ENCODE results near the gene FLNB. TPM values are rescaled to one million over a fixed set of nuclear protein-coding genes. Genes with fewer than 3 reads are reported as not detected.
"Not testable (repeated sequence)": the region's sequence is repeated elsewhere in the genome, so short reads cannot be mapped to it uniquely, and the experiment has no call there.

Gene FLNB
- polyA plus RNA-seq, 1 donor from 2014 or later = 10.3 TPM

GRCh38 chr3:58055314-58055713 lies 47.1 kb downstream of the FLNB start:
- H3K27me3 ChIP-seq (ENCODE audit: insufficient read depth, low read depth, low read length) = no peaks in the 10 kb centered on the region
- H3K27ac ChIP-seq (ENCODE audit: low read length) = no peak overlapping the region
- no peaks in the 10 kb centered on the region for H4K20me1 ChIP-seq (ENCODE audit: insufficient read depth)
- no peak overlapping the region for H3K9ac ChIP-seq (ENCODE audit: low read length)
- no peaks in the 10 kb centered on the region for H3F3A ChIP-seq (ENCODE audit: insufficient read depth, low read length, poor library complexity, severe bottlenecking)
- H3K4me2 ChIP-seq (ENCODE audit: low read length) = no peak overlapping the region
- H3K79me2 ChIP-seq (replicated peaks; ENCODE audit: insufficient read depth, low read length) = no peaks in the 10 kb centered on the region
- H3K36me3 ChIP-seq (ENCODE audit: insufficient read depth, low read length) = no peaks in the 10 kb centered on the region
- H3K9me2 ChIP-seq (ENCODE audit: insufficient read depth, low read length) = no peaks in the 10 kb centered on the region
- TF ChIP-seq TAF1 (IDR thresholded peaks at IDR 0.05; ENCODE audit: low read depth) = no peak
- no peak for TF ChIP-seq REST (IDR thresholded peaks at IDR 0.05; ENCODE audit: borderline replicate concordance)
- TF ChIP-seq SMC3 (conservative IDR thresholded peaks at IDR 0.05; ENCODE audit: poor library complexity) = no peak
- no peak for TF ChIP-seq EP300 (conservative IDR thresholded peaks at IDR 0.05; ENCODE audit: poor library complexity, severe bottlenecking)
- TF ChIP-seq, protein P1, sequence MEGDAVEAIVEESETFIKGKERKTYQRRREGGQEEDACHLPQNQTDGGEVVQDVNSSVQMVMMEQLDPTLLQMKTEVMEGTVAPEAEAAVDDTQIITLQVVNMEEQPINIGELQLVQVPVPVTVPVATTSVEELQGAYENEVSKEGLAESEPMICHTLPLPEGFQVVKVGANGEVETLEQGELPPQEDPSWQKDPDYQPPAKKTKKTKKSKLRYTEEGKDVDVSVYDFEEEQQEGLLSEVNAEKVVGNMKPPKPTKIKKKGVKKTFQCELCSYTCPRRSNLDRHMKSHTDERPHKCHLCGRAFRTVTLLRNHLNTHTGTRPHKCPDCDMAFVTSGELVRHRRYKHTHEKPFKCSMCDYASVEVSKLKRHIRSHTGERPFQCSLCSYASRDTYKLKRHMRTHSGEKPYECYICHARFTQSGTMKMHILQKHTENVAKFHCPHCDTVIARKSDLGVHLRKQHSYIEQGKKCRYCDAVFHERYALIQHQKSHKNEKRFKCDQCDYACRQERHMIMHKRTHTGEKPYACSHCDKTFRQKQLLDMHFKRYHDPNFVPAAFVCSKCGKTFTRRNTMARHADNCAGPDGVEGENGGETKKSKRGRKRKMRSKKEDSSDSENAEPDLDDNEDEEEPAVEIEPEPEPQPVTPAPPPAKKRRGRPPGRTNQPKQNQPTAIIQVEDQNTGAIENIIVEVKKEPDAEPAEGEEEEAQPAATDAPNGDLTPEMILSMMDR (IDR thresholded peaks at IDR 0.05; ENCODE audit: poor library complexity, severe bottlenecking) = no peak
- TF ChIP-seq EZH2 (IDR thresholded peaks at IDR 0.05; ENCODE audit: borderline replicate concordance, insufficient read depth, low read length, poor library complexity, severe bottlenecking) = no peak
- H2AFZ ChIP-seq (ENCODE audit: low read depth, low read length) = no peak overlapping the region
- H3K9me3 ChIP-seq (ENCODE audit: low read length) = no peaks in the 10 kb centered on the region
- no peak overlapping the region for H3K4me3 ChIP-seq (ENCODE audit: low read length)

DNA sequence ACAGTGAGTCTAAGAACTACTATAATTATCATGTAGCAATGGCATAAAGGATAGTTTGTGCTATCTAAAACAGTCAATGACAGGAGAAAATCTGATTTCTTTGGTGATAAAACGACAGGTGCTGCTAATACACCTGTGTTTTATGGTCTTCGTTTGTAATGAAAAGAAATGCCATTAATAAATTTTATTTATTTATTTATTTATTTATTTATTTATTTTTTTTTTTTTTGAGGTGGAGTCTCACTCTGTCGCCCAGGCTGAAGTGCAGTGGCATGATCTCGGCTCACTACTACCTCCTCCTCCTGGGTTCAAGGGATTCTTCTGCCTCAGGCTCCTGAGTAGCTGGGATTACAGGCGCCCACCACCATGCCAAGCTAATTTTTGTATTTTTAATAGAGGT lies 47.7 kb downstream of the FLNB start:
- not testable (repeated sequence) for H3K4me3 ChIP-seq (ENCODE audit: low read length); H3K9me3 ChIP-seq (ENCODE audit: low read length); H4K20me1 ChIP-seq (ENCODE audit: insufficient read depth); H3K27ac ChIP-seq (ENCODE audit: low read length); H3K9me2 ChIP-seq (ENCODE audit: insufficient read depth, low read length); H3K4me2 ChIP-seq (ENCODE audit: low read length); H3K9ac ChIP-seq (ENCODE audit: low read length); H2AFZ ChIP-seq (ENCODE audit: low read depth, low read length); H3F3A ChIP-seq (ENCODE audit: insufficient read depth, low read length, poor library complexity, severe bottlenecking); H3K36me3 ChIP-seq (ENCODE audit: insufficient read depth, low read length); H3K27me3 ChIP-seq (ENCODE audit: insufficient read depth, low read depth, low read length); H3K79me2 ChIP-seq (replicated peaks; ENCODE audit: insufficient read depth, low read length)

- no peaks in the 10 kb centered on the region for H3K9me2 ChIP-seq (ENCODE audit: insufficient read depth, low read length)
- no peaks in the 10 kb centered on the region for H3K36me3 ChIP-seq (ENCODE audit: insufficient read depth, low read length)
- no peak overlapping the region for H3K4me2 ChIP-seq (ENCODE audit: low read length)
- no peaks in the 10 kb centered on the region for H4K20me1 ChIP-seq (ENCODE audit: insufficient read depth)
- H3K4me3 ChIP-seq (ENCODE audit: low read length) = no peak overlapping the region
- H3K9me3 ChIP-seq (ENCODE audit: low read length) = no peaks in the 10 kb centered on the region
- no peaks in the 10 kb centered on the region for H3F3A ChIP-seq (ENCODE audit: insufficient read depth, low read length, poor library complexity, severe bottlenecking)
- no peaks in the 10 kb centered on the region for H3K79me2 ChIP-seq (replicated peaks; ENCODE audit: insufficient read depth, low read length)
- H2AFZ ChIP-seq (ENCODE audit: low read depth, low read length) = no peak overlapping the region
- TF ChIP-seq REST (IDR thresholded peaks at IDR 0.05; ENCODE audit: borderline replicate concordance) (no peak), EP300 (conservative IDR thresholded peaks at IDR 0.05; ENCODE audit: poor library complexity, severe bottlenecking) (no peak), MXI1 (conservative IDR thresholded peaks at IDR 0.05; ENCODE audit: poor library complexity, severe bottlenecking) (no peak), EZH2 (IDR thresholded peaks at IDR 0.05; ENCODE audit: borderline replicate concordance, insufficient read depth, low read length, poor library complexity, severe bottlenecking) (no peak), TAF1 (IDR thresholded peaks at IDR 0.05; ENCODE audit: low read depth) (no peak), POLR2AphosphoS5 (IDR thresholded peaks at IDR 0.05) (no peak), SMC3 (conservative IDR thresholded peaks at IDR 0.05; ENCODE audit: poor library complexity) (no peak), RAD21 (conservative IDR thresholded peaks at IDR 0.05) (no peak)
- TF ChIP-seq, protein P1 (IDR thresholded peaks at IDR 0.05; ENCODE audit: poor library complexity, severe bottlenecking) = no peak
- no peak overlapping the region for H3K9ac ChIP-seq (ENCODE audit: low read length)
- H3K27ac ChIP-seq (ENCODE audit: low read length) = no peak overlapping the region
- H3K27me3 ChIP-seq (ENCODE audit: insufficient read depth, low read depth, low read length) = no peaks in the 10 kb centered on the region
These were observed 50.4 kb downstream of the FLNB start for GRCh38 chr3:58058361-58059263.
